Stimulated activated CD8-positive, alpha-beta memory T cell treated with anti-CD3 and anti-CD28 coated beads, Interleukin-7, amount 100 ng/mL, for 24 hours (primary cell): ENCODE measurements around the gene FOXA1.

ENCODE experiments used
- DNase-seq: peaks from one replicate; pipeline ENCODE4 v3.0.0-alpha.2; 2020; ENCODE audit warnings: low read depth

Gene FOXA1

DNA sequence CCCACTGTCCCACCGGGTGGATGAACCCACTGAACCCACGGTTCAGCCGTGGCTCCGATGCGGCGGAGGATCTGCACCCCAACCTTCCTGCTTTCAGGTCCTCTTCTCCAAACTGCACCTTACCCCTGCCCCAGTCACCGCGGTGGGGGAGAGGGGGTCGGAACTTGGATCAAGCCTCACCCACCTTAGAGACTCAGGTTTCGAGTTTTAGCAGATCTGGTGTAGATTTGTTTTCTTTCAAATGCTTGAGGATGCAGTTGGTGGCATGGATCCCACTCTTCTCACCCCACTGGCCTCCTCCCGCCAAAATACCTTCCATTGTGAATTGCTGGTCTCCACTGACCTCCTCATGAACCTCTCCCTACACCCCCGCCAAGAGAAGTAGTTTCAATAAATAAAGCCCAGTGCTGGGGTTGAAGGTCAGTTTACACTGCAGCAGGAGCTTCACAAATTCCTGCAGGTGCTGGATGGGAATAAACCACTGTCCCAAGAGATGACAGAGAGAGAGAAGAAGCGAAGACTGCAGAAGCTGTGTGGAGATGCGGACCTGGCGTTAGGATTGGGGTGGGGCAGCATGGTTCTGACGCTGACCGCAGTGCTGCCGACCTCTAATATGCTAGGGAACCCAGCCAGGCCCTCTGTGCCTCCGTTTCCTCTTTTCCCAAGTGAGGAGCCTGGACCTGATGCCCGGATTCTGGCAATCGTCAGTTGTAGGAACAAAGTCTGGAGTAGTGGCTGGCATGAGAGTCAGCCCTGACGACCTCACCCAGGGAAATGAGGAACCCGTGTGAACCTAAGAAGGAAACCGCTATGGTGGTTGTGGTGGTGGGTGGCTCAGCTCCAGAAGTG is 7.8 kb upstream of the FOXA1 start:
- DNase-seq, result no peak

GRCh38 chr14:37601865-37602264 is 6.8 kb upstream of the FOXA1 start:
- no peak for DNase-seq

- no peak for DNase-seq
These were observed 6.1 kb upstream of the FOXA1 start for GRCh38 chr14:37600880-37601741.

- no peak for DNase-seq
These were observed 4.7 kb upstream of the FOXA1 start for GRCh38 chr14:37599507-37600368.

DNA sequence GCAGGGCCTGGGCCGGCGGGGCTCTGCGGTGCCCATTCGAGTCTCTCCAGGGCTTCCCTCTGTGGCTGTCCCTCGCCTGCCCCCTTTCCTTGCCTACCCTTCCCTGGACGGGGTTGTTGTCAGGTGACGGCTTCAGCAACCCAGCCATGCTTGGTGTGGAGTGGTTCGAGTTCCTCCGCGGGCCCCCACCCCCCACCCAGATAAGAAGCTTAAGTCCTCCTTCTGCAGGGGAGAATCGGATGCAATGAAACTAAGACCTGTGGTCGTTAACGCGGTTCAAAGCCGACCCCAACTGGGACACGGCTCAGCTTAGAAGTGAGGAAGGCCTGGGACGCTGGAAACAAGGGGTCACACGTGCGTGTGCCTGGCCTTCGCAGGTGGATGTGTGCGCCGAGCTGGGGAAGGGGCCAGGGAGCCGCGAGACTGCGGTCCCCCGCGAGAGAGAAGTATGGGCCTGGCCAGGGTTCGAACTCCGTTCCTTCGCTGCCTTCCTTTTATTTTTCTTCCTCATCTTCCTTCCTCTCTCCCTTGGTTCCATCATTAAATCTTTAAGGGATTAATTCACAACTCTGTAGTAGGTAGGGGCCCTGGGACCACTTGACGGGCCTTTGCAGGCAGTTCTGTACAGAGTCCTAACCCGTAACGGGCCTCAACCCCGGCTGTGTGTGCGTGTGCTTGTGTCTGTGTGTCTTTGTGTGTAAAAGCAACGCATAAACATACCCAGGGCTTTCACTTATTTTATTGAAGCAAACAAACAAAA is 3.9 kb upstream of the FOXA1 start:
- DNase-seq, result no peak

- no peak for DNase-seq
These were observed 3.1 kb upstream of the FOXA1 start for GRCh38 chr14:37597914-37598746.

DNA sequence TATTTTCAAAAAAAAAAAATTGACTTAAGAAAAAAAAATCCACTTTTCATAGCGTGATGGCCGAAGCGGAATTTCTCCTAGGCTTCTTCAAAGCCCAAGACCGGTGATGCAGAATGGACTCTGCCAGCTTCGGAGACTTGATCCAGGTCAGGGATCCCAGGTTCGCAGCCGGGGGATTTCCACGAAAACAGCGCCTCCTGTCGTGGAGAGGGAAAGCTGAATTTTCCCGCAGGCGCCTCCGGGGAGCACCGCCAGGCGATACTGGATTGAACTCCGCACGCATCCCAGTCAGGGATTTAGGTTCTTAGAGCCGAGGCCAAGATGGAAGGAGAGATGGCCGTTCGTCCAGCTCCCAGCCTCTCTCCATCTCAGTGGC is 2.5 kb upstream of the FOXA1 start:
- no peak for DNase-seq

- no peak for DNase-seq
These were observed 1.9 kb upstream of the FOXA1 start for GRCh38 chr14:37596790-37597472.

GRCh38 chr14:37595809-37596621 is 966 bp upstream of the FOXA1 start:
- peak; percentile 45 for DNase-seq

- DNase-seq, result no peak
These were observed 645 bp downstream of the FOXA1 start for GRCh38 chr14:37594238-37594970.

DNA sequence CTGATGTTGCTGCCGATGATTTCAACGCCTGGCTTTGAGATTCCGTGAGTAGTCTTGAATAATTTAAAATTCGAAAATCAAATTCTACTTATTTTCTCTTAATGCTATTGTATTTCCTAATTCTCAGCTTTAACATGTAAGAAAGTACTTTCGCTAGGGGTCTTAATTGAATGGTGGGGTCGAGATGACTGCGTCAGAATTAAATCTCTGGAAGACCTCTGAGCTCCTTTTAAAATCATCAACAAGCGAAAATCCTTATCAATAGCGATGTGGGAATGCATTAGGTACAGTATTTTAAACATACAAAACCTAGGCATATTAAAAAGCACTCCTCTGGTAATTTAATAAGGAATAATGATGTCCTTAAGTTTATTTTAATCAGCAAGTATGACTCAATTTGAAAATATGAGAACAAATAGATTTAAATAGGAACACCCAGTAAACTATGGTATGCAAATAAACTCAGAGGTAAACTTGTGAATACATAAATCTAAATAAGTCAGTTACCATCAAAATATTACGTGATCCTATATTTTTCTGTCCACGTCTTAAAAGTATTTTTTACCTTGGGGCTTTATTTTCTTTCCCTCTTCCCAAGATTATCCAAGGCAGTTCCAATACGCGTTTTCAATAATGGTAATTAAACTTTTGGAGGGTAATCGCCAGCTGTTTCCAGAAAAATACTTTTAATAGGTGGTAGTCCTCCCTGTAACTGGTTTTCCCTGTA is 1.4 kb downstream of the FOXA1 start:
- no peak for DNase-seq

- no peak for DNase-seq
These were observed 2.3 kb downstream of the FOXA1 start for GRCh38 chr14:37592482-37593408.

GRCh38 chr14:37591941-37592481 is 3.0 kb downstream of the FOXA1 start:
- DNase-seq, result no peak

DNA sequence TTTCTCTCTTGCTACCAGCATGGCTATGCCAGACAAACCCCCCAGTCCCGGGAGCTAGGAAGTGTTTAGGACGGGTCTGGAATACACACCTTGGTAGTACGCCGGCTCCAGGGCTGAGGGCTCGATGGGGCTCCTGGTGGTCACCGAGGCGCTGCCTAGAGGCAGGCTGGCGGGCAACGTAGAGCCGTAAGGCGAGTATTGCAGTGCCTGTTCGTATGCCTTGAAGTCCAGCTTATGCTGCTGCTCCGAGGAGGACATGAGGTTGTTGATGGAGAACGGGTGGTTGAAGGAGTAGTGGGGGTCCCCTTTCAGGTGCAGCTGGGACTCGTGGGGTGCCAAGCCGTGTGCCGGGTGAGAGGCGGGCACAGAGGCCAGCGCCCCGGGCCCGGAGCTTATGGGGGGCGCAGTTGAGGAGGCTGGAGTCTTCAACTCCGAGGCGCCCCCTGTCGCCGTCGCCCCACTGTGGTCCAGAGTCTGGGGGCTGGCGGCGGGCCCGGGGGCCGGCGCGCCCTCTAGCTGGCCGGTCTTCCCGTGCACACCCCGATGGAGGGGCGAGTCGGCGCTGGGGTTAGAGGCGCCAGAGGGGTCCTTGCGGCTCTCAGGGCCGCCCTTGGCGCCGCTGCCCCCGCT is 3.6 kb downstream of the FOXA1 start:
- no peak for DNase-seq

- no peak for DNase-seq
These were observed 4.5 kb downstream of the FOXA1 start for GRCh38 chr14:37590428-37591139.
